Muscle of leg (tissue), 16 donors: ENCODE measurements around the gene LNPK. TPM values are rescaled to one million over a fixed set of nuclear protein-coding genes. Genes with fewer than 3 reads are reported as not detected.
A peak's percentile ranks its signal among the peaks of the same experiment; 100 is the strongest.

Experiments used
- DNase-seq: peaks from one replicate; pipeline ENCODE4 v3.0.0; 2013
- H3K27ac ChIP-seq: one replicate; pipeline ENCODE4 v1.5.1; 2013; ENCODE audit warnings: mild to moderate bottlenecking, low read length, control low read depth
- H3K27me3 ChIP-seq: one replicate; pipeline ENCODE4 v1.6.1; 2013; ENCODE audit warnings: low read length; ENCODE audit not compliant: control insufficient read depth, insufficient read depth
- H3K36me3 ChIP-seq: one replicate; pipeline ENCODE4 v1.6.1; 2013; ENCODE audit warnings: low read length; ENCODE audit not compliant: control insufficient read depth, insufficient read depth
- H3K4me1 ChIP-seq: one replicate; pipeline ENCODE4 v1.6.1; 2013; ENCODE audit warnings: low read length; ENCODE audit not compliant: control insufficient read depth, insufficient read depth
- H3K4me3 ChIP-seq: one replicate; pipeline ENCODE4 v1.5.1; 2013; ENCODE audit warnings: low read length, control low read depth
- H3K9me3 ChIP-seq: replicated peaks from 2 replicates; pipeline ENCODE4 v1.6.1; 2013; ENCODE audit warnings: low read depth, low read length; ENCODE audit not compliant: control insufficient read depth
- WGBS: methylation state at CpG from one replicate; pipeline ENCODE4 v1.1.5; 2013; ENCODE audit warnings: missing lambda C conversion rate; ENCODE audit not compliant: insufficient coverage; 5-methylcytosine and 5-hydroxymethylcytosine counted together
- long read RNA-seq, 11 donors: transcript quantifications; one replicate each; lab custom pipeline, GENCODE V29; 2026
- polyA plus RNA-seq, 8 donors: library from polyadenylated mRNA; unstranded; fragments of 120-200 nt; gene quantifications; one replicate each; pipeline versions ENCODE4 v1.2.1 to v1.2.3, GENCODE V29; 2013; ENCODE audit warnings: inconsistent platforms in 1 of 8, low replicate concordance in 1 of 8; ENCODE audit not compliant: insufficient read length in 8 of 8, insufficient read depth in 1 of 8
- total RNA-seq: library from RNA; stranded (reverse); fragments of 120-200 nt; gene quantifications from one replicate; pipeline ENCODE4 v1.2.4, GENCODE V29; 2013

LNPK gene
- 40.6 TPM for total RNA-seq
- polyA plus RNA-seq: 10 to 100 TPM; 18.0 to 34.3 (median 31.9) TPM
- long read RNA-seq, donor 1, full-length matches to known transcripts: 1 of 8 reads
- long read RNA-seq, donor 1, partial matches to known transcripts: 7 of 8 reads
- long read RNA-seq, donor 1, other reads (novel, unspliced or antisense): 0 of 8 reads
- long read RNA-seq, donor 2: 0 reads
- long read RNA-seq, donor 3, full-length matches to known transcripts: 4 of 4 reads
- long read RNA-seq, donor 3, partial matches to known transcripts: 0 of 4 reads
- long read RNA-seq, donor 3, other reads (novel, unspliced or antisense): 0 of 4 reads
- long read RNA-seq, donor 4, full-length matches to known transcripts: 5 of 5 reads
- long read RNA-seq, donor 4, partial matches to known transcripts: 0 of 5 reads
- long read RNA-seq, donor 4, other reads (novel, unspliced or antisense): 0 of 5 reads
- long read RNA-seq, donor 5, full-length matches to known transcripts: 16 of 16 reads
- long read RNA-seq, donor 5, partial matches to known transcripts: 0 of 16 reads
- long read RNA-seq, donor 5, other reads (novel, unspliced or antisense): 0 of 16 reads
- long read RNA-seq, donor 6, full-length matches to known transcripts: 7 of 7 reads
- long read RNA-seq, donor 6, partial matches to known transcripts: 0 of 7 reads
- long read RNA-seq, donor 6, other reads (novel, unspliced or antisense): 0 of 7 reads
- long read RNA-seq, donor 7, full-length matches to known transcripts: 7 of 7 reads
- long read RNA-seq, donor 7, partial matches to known transcripts: 0 of 7 reads
- long read RNA-seq, donor 7, other reads (novel, unspliced or antisense): 0 of 7 reads
- long read RNA-seq, donor 8, full-length matches to known transcripts: 5 of 5 reads
- long read RNA-seq, donor 8, partial matches to known transcripts: 0 of 5 reads
- long read RNA-seq, donor 8, other reads (novel, unspliced or antisense): 0 of 5 reads
- long read RNA-seq, donor 9, full-length matches to known transcripts: 6 of 6 reads
- long read RNA-seq, donor 9, partial matches to known transcripts: 0 of 6 reads
- long read RNA-seq, donor 9, other reads (novel, unspliced or antisense): 0 of 6 reads
- long read RNA-seq, donor 10, full-length matches to known transcripts: 7 of 7 reads
- long read RNA-seq, donor 10, partial matches to known transcripts: 0 of 7 reads
- long read RNA-seq, donor 10, other reads (novel, unspliced or antisense): 0 of 7 reads
- long read RNA-seq, donor 11, full-length matches to known transcripts: 3 of 3 reads
- long read RNA-seq, donor 11, partial matches to known transcripts: 0 of 3 reads
- long read RNA-seq, donor 11, other reads (novel, unspliced or antisense): 0 of 3 reads

- under 1% methylated on average over 41 of the region's 57 CpGs for WGBS
These were observed at the start of gene LNPK for GRCh38 chr2:176001916-176002687. LNPK (minus strand) TSS chr2:176002267; CDS start chr2:175995584, 6,683 bp downstream.

GRCh38 chr2:176039375-176039774 is 37.3 kb upstream of the LNPK start:
- no peaks in the 10 kb centered on the region for H3K9me3 ChIP-seq
- H3K4me1 ChIP-seq: no peaks in the 10 kb centered on the region
- H3K4me3 ChIP-seq: no peak overlapping the region
- WGBS: 50% methylated on average over 3 of the region's 3 CpGs
- peak; percentile 2 for DNase-seq
- no peaks in the 10 kb centered on the region for H3K36me3 ChIP-seq
- no peak overlapping the region for H3K27ac ChIP-seq
- no peaks in the 10 kb centered on the region for H3K27me3 ChIP-seq

More at GRCh38 chr2:176001916-176002687, at the start of gene LNPK:
- peak; percentile 97 for DNase-seq
- peak within 1 kb of the TSS; percentile 92 for H3K27ac ChIP-seq
- H3K4me1 ChIP-seq: peaks cover 6% of the 10 kb centered on the region
- no peaks in the 10 kb centered on the region for H3K36me3 ChIP-seq
- peak within 1 kb of the TSS; percentile 60 for H3K4me3 ChIP-seq
- no peaks in the 10 kb centered on the region for H3K9me3 ChIP-seq
- no peaks in the 10 kb centered on the region for H3K27me3 ChIP-seq

- H3K9me3 ChIP-seq: no peaks in the 10 kb centered on the region
- H3K4me1 ChIP-seq: no peaks in the 10 kb centered on the region
- H3K36me3 ChIP-seq: no peaks in the 10 kb centered on the region
- DNase-seq: no peak
- H3K4me3 ChIP-seq: no peak overlapping the region
- no peak overlapping the region for H3K27ac ChIP-seq
- no CpG with 5 or more reads among the region's 2 CpGs for WGBS
- no peaks in the 10 kb centered on the region for H3K27me3 ChIP-seq
These were observed 36.6 kb upstream of the LNPK start for GRCh38 chr2:176038694-176039093.

- H3K4me1 ChIP-seq: no peaks in the 10 kb centered on the region
- H3K4me3 ChIP-seq: no peak overlapping the region
- no peak for DNase-seq
- H3K27me3 ChIP-seq: no peaks in the 10 kb centered on the region
- H3K36me3 ChIP-seq: no peaks in the 10 kb centered on the region
- H3K27ac ChIP-seq: no peak overlapping the region
- no peaks in the 10 kb centered on the region for H3K9me3 ChIP-seq
- WGBS: 62% methylated on average over 2 of the region's 6 CpGs
These were observed 33.1 kb upstream of the LNPK start for GRCh38 chr2:176035013-176035691.

GRCh38 chr2:176027806-176028205 is 25.7 kb upstream of the LNPK start:
- Histone ChIP-seq H3K36me3 (no peaks in the 10 kb centered on the region), H3K4me3 (no peak overlapping the region), H3K27ac (no peak overlapping the region), H3K4me1 (no peaks in the 10 kb centered on the region), H3K27me3 (no peaks in the 10 kb centered on the region), H3K9me3 (no peaks in the 10 kb centered on the region)
- WGBS: no CpG with 5 or more reads among the region's 2 CpGs
- DNase-seq: no peak

- Histone ChIP-seq H3K9me3 (no peaks in the 10 kb centered on the region), H3K4me1 (no peaks in the 10 kb centered on the region), H3K27me3 (peaks cover 4% of the 10 kb centered on the region), H3K4me3 (no peak overlapping the region), H3K36me3 (no peaks in the 10 kb centered on the region), H3K27ac (no peak overlapping the region)
- WGBS: no CpG with 5 or more reads among the region's 4 CpGs
- DNase-seq: no peak
These were observed 23.9 kb upstream of the LNPK start for GRCh38 chr2:176025932-176026331.

- no peak overlapping the region for H3K4me3 ChIP-seq
- WGBS: no CpG with 5 or more reads among the region's 2 CpGs
- no peak overlapping the region for H3K27ac ChIP-seq
- no peaks in the 10 kb centered on the region for H3K9me3 ChIP-seq
- no peaks in the 10 kb centered on the region for H3K4me1 ChIP-seq
- H3K27me3 ChIP-seq: peaks cover 4% of the 10 kb centered on the region
- no peaks in the 10 kb centered on the region for H3K36me3 ChIP-seq
- DNase-seq: no peak
These were observed 22.0 kb upstream of the LNPK start for GRCh38 chr2:176024083-176024482.

GRCh38 chr2:176022048-176022447 is 20.0 kb upstream of the LNPK start:
- no peak overlapping the region for H3K27ac ChIP-seq
- no CpG with 5 or more reads among the region's 1 CpG for WGBS
- no peak overlapping the region for H3K4me3 ChIP-seq

GRCh38 chr2:176020400-176020799 is 18.3 kb upstream of the LNPK start:
- H3K36me3 ChIP-seq: no peaks in the 10 kb centered on the region
- H3K9me3 ChIP-seq: no peaks in the 10 kb centered on the region
- no peaks in the 10 kb centered on the region for H3K4me1 ChIP-seq
- DNase-seq: no peak
- 100% methylated on average over 4 of the region's 6 CpGs for WGBS
- no peak overlapping the region for H3K4me3 ChIP-seq
- H3K27ac ChIP-seq: no peak overlapping the region
- H3K27me3 ChIP-seq: peaks cover 4% of the 10 kb centered on the region

More at GRCh38 chr2:176022048-176022447, 20.0 kb upstream of the LNPK start:
- DNase-seq: no peak
- no peaks in the 10 kb centered on the region for H3K4me1 ChIP-seq
- no peaks in the 10 kb centered on the region for H3K36me3 ChIP-seq
- no peaks in the 10 kb centered on the region for H3K9me3 ChIP-seq
- peaks cover 4% of the 10 kb centered on the region for H3K27me3 ChIP-seq
